NCI-H2196 treated with DMSO at 0.1 percent for 48 hours (cell line): Measurements from ENCODE around the gene DYNLL2.
"Not testable (repeated sequence)": the region's sequence is repeated elsewhere in the genome, so short reads cannot be mapped to it uniquely, and the experiment has no call there.

Experiments
- DNase-seq: peaks from one replicate; lab custom pipeline; 2025; ENCODE audit not compliant: unreplicated experiment; lab: John Stamatoyannopoulos, UW

Gene DYNLL2

DNA sequence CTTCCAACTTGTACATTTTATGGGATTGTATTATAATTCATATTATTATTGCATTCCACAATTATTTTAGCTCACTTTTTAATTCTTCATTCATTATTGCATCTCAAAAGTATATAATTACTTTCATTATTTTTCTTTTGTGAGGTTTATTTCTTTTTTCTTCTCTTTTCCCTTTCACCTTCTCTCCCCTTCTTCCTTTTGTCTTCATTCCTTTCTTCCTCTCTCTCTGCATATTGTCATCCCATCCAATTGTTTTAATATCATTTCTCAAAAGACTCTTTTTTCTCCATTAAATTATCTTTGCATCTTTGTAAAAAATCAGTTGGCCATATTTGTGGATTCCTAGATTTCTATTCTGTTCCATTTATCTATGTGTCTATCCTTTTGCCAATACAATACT is 17.3 kb downstream of the DYNLL2 start:
- DNase-seq: no peak

DNA sequence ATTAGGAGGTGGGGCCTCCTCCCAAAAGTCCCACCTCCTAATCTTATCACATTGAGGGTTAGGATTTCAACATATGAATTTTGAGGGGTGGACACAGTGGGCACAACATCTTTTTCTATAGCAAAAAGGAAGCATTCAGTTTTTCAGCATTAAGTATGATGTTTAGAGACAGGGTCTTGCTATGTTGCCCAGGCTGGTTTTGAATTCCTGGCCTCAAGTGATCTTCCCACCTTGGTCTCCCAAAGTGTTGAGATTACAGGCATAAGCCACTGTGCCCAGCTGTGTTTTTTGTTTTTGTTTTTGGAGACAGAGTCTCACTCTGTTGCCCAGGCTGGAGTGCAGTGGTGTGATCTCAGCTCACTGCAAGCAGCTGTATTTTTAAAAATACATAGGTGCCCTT is 18.7 kb downstream of the DYNLL2 start:
- DNase-seq: not testable (repeated sequence)

DNA sequence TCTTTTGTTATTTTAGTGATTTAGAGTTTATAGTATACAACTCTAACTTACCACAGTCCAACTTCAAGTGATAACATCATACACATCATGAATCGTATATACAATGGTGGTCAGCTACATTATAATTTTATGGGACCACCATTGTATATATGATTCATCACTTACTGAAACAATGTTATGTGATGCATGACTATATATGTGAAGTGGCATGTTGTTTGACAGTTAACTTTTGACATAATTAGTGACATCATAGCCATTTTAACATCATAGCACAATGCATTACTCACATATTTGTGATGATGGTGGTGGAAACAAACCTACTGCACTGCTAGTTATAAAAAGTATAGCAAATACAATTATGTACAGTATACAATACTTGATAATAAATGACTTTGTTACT is 21.9 kb downstream of the DYNLL2 start:
- no peak for DNase-seq

DNA sequence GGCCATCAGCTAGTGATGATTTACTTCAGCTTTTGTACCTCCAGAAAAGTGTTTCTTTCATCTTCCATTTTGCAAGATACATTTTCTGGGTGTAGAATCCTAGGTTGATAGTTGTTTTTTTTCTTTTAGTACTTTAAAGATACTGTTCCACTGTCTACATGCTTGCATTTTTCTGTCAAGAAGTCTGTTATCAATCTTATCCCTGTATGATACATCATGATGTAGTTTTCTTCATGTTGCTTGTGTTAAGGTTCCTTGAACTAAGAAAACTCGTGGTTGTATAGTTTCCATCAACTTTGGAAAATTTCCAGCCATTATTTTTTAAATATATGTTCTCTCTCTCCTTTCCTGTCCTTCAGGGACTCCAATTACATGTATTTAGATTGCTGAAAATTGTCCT is 24.1 kb downstream of the DYNLL2 start:
- no peak for DNase-seq

DNA sequence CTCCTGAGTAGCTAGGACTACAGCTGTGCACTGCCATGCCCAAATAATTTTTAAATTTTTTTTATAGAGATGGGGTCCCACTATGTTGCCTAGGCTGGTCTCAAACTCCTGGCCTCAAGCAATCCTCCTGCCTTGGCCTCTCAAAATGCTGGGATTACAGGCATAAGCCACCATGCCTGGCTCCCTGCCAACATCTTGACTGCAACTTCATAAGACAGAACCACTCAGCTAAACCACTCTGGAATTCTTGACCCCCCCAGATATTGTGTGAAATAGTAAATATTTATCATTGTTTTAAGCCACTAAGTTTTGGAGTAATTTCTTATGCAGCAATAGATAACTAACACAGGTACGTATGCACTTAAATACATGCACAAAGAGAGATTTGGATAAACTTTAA is 26.0 kb downstream of the DYNLL2 start:
- DNase-seq: no peak

DNA sequence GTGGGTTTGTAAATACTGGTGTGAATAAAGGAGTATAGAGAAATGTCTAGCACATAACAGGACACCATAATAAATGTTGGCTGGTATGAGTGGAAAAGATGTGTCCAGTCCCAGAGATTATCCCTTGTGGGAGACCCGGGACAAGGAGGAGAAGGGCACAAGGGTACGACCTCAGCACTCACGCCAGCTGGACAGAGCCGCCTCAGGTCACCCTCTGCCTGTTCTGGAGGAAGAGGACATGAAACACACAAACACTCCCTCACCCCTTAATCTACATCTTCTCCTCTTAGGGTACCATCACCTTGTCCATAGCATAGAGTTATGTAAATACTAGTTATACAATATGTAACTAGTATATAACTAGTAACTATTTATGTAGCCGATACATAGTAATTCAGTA is 26.8 kb downstream of the DYNLL2 start:
- no peak for DNase-seq

DNA sequence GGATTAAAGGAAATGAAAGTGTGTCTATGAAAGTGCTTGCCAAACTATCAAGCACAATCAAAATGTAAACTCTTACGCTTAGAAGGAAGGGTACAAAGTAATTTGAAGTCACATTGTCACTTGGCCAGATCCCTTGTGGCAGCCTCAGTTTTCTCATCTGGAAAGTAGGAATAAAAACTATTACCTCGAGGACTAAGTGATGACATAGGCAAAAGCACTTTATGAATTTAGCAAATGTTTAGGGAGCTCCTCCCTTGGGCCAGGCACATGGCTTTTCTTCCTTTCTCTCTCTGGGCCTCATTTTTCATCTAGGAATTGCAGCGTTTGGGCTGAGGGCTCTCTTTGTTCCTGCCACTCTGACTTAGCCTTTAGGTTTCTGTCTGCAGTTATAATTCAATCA is 28.5 kb downstream of the DYNLL2 start:
- no peak for DNase-seq

DNA sequence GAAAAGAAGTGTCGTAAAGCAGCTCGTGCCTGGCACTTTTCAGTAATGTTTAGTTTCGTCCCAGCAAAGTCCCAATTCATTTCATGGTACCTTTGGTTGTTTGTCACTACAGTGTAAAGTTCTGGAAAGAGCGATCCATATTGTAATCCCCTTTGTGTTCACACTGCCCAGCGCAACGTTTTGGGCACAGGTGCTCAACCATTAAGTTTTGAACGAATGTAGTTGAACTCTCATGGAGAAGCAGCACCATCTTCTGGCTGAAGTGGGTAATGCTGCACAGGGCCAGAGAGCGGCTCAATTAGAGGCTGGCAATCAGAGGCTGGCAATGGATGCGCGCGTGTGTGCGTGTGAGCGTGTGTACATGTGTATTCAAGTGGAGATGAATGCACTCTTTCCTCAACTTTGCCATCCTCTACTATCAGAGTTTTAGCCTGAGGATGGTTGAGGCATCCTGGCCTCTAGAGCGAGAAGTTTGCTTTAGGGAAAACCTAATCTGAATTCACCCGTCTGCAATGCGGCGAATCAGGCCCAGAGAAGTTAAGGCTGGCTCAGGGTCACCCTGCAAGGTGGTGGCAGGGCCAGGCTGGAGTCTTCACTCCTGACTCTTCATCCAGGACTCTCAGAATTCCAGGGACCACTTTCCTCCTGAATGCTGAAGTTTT is 29.9 kb downstream of the DYNLL2 start:
- peak; percentile 22 for DNase-seq

DNA sequence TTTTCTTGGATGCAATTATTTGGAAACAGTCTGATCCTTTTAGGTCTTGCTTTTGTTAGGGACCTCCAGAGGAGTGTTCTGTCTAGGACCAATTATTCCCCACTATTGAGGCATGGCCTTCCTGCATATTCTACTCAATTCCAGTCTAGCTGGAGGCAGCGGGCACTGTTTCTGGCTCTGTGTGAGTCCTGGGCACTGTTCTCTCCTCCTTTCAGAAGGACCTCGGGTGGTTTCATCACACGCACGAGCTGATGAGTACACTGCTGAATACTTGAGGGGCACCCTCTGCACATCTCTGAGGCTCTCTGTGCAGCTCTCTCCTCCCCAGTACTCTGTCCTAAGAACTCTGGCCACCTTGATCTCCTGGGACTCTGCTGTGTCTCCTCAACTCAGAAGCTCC is 30.7 kb downstream of the DYNLL2 start:
- DNase-seq: no peak

DNA sequence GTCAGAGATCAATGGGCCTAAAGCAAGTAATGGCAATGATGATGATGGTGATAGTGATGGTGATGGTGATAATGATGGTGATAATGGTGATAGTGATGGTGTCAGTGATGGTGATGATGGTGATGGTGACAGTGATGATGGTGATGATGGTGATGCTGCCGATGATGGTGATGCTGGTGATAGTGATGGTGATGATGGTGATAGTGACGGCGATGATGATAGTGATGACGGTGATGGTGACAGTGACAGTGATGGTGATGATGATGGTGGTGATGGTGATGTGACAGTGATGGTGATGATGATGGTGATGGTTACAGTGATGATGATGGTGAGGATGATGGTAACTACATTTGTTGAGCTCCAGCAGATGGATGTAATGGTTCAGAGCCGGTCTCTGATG is 34.2 kb downstream of the DYNLL2 start:
- no peak for DNase-seq

DNA sequence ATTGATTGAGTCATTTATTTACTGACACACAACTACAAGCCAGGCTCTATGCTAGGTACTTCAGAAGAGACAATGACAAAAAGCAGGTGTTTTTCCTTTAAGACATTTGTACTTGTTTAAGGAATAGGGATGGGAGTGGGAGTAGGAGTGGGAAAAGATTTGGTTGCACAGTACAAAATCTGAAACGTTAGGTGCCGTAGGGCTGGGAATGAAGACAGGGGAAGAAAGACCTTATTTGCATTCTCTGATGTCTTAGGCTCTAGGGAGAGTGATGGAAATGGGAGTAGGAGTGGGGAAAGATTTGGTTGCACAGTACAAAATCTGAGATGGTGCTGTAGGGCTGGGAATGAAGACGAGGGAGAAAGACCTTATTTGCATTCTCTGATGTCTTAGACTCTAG is 36.3 kb downstream of the DYNLL2 start:
- DNase-seq: no peak

DNA sequence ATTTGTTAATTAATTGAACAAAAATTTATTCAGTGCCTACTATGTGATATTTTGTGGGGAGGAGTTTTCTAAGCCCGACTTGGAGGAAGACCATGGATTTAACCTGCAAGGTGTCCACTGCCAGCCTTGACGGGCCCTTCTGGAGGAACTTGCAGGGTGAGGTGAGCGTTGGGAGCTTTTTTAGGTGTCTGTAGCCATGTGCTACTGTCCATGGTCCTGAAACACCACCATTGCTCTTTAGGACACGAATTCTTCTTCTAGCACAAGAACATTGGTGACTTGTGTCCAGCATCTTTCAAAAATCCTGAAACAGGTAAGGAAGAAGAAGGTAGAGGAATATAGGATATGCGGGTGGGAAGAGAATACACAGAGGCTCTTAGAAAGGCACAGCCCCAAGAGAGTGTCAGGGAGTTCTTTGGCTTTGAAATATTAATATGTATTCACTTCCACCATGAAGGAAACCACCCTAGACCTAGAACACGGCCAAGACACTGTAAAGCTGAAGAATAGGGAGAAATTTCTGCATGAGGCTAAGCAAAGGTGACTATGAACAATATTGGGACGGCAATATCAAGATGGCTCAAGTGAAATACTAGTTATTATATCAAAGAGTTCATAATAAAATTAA is 37.1 kb downstream of the DYNLL2 start:
- DNase-seq: no peak

DNA sequence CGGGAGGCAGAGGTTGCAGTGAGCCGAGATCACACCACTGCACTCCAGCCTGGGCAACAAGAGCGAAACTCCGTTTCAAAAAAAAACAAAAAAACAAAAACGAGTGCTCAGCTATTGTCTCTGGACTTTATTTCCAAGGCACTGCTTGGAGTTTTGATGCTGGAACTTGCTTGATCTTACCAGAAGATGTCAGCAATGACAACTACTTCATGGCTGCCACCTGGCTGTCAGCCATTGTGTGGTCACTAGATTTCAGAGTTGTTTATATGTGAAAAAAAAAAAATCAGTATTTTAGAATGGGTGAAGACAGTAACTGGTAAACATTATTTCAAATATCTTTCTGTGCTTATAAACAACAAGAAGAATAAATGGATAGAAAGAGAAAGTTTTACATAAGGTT is 38.7 kb downstream of the DYNLL2 start:
- DNase-seq: no peak

DNA sequence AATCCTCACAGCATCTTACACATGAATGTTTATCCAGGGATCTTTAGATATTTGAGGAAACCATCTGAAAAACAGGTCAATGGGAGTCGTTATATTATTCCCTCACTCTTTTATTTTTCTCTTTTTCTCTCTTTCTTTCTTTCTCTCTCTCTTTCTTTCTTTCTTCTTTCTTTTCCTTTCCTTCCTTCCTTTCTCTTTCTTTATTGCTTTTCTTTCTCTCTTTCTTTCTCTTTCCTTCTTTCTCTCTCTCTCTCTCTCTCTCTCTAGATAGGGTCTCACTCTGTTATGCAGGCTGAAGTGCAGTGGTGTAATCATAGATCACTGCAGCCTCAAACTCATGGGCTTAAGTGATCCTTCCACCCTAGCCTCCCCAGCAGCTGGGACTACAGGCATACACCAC is 44.6 kb downstream of the DYNLL2 start:
- no peak for DNase-seq

DNA sequence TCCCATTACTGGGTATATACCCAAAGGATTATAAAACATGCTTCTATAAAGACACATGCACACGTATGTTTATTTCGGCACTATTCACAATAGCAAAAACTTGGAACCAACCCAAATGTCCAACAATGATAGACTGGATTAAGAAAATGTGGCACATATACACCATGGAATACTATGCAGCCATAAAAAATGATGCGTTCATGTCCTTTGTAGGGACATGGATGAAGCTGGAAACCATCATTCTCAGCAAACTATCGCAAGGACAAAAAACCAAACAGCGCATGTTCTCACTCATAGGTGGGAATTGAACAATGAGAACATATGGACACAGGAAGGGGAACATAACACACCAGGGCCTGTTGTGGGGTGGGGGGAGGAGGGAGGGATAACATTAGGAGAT is 49.5 kb downstream of the DYNLL2 start:
- not testable (repeated sequence) for DNase-seq

DNA sequence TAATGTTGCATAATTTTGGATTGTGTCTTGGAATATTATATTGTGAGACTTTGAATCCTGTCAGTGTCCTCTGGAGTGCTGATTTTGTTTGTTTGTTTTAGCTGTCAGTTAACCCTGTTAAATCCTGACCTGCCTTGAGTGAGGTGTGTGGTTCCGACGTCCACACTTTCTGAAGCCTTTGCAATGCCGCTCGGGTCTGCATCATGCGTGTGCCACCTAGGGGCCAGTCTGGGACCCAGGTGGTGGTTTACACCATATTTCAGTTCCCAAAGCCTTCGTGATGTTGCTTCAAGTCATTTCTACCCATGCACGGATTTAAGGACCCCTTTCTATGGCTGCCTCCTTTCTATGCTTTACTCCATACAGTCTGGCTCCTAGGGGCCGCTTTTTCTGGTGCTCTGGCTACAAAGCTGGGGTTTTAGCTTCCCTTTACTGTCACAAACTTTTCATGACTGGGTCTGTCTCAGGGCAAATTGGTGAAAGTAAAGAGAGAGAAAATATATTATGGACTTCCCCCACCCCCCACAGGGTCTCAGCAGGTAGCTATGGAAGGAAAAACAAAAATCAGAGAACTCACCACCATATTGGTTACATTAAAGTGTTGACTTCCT is 53.6 kb downstream of the DYNLL2 start:
- no peak for DNase-seq

DNA sequence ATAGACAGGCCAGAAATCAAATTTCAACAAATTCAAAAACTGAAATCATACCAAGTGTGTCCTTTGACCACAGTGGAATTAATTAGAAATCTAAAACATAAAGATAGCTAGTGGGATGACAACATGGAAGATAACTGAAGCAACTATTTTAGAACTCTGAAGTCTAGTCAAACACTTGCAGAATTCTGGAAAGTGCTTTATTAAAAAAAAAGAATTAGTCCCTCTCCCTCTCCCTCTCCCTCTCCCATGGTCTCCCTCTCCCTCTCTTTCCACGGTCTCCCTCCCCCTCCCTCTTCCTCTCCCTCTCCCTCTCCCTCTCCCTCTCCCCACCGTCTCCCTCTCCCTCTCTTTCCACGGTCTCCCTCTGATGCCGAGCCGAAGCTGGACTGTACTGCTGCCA is 58.3 kb downstream of the DYNLL2 start:
- DNase-seq: no peak

DNA sequence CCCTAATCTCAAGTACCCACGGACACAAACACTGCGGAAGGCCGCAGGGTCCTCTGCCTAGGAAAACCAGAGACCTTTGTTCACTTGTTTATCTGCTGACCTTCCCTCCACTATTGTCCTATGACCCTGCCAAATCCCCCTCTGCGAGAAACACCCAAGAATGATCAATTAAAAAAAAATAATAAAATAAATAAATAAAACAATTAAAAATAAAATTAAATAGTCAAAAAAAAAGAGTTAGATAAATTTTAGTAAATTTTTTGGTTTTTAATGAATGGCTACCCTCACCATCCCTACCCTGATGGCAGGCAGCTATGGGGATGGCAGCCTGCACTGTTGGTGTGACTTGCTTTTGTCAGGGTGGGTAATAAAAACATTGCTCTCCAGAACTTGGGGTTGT is 60.1 kb downstream of the DYNLL2 start:
- not testable (repeated sequence) for DNase-seq

DNA sequence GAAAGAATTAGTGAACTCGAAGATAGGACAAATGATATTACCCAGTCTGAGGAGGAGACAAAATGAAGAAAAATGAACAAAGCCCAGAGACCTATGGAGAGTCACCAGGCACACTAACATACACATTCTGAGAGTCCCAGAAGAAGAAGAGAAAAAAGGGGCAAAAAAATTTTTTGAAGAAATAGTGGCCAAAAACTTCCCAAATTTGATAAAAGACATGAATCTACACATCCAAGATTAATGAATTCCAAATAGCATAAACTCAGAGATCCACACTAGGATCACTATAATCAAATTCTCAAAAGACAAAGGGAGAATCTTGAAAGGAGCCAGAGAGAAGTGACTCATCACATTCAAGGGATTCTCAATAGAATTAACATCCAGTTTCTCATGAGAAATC is 61.6 kb downstream of the DYNLL2 start:
- no peak for DNase-seq
